Thyroid gland (tissue), 4 donors: ENCODE data around the gene SLC17A7. TPM values are rescaled to one million over a fixed set of nuclear protein-coding genes. Genes with fewer than 3 reads are reported as not detected.

Experiments
- DNase-seq, 2 donors: peaks; one replicate each; pipeline ENCODE4 v3.0.0-alpha.2; 2019
- H3K27ac ChIP-seq, 3 donors: fragments of 200-600 bp; sonication (generic); 1 replicate in 2 of 3; 2 replicates in 1 of 3; pipeline ENCODE4 v1.5.1; 2016 to 2019; ENCODE audit warnings: mild to moderate bottlenecking in 1 of 3, moderate library complexity in 1 of 3
- H3K27me3 ChIP-seq: fragments of 200-600 bp; sonication (generic); one replicate; pipeline ENCODE4 v1.5.1; 2019
- H3K36me3 ChIP-seq, 2 donors: fragments of 200-600 bp; sonication (generic); one replicate each; pipeline ENCODE4 v1.5.1; 2016 to 2019
- H3K4me1 ChIP-seq, 2 donors: fragments of 200-600 bp; sonication (generic); one replicate each; pipeline ENCODE4 v1.5.1; 2017 to 2019
- H3K4me3 ChIP-seq, 3 donors: fragments of 200-600 bp; sonication (generic); replicated peaks in 1 of 3; 1 replicate in 2 of 3; 2 replicates in 1 of 3; pipeline ENCODE4 v1.5.1; 2016; ENCODE audit warnings: mild to moderate bottlenecking in 1 of 3
- H3K9me3 ChIP-seq: fragments of 200-600 bp; sonication (generic); one replicate; pipeline ENCODE4 v1.5.1; 2017
- CTCF ChIP-seq, 6 experiments: fragments of 200-600 bp in 3 of 6; fragments of 450-650 bp in 3 of 6; sonication (generic) in 3 of 6; IDR thresholded peaks; one replicate each; pipeline ENCODE4 v1.5.1; 2016 to 2019; ENCODE audit warnings: antibody characterized with exemption in 6 of 6, mild to moderate bottlenecking in 2 of 6, inconsistent platforms in 1 of 6, moderate library complexity in 1 of 6
- POLR2A ChIP-seq, 2 donors: fragments of 450-650 bp; IDR thresholded peaks; one replicate each; pipeline ENCODE4 v1.6.1; 2017; ENCODE audit warnings: antibody characterized with exemption in 2 of 2, mild to moderate bottlenecking in 2 of 2, moderate library complexity in 1 of 2
- WGBS, 2 donors: methylation state at CpG; one replicate each; pipeline ENCODE4 v1.1.5; 2017; 5-methylcytosine and 5-hydroxymethylcytosine counted together
- intact Hi-C: fragments of 100-400 bp; cut with DNase I; formaldehyde crosslinking; loops from one replicate; pipeline ENCODE4 v1.15.1; 2023
- total RNA-seq, 4 donors: library from RNA; depleted of rRNA; stranded (reverse); fragments of >200 nt; gene quantifications; one replicate each; pipeline ENCODE4 v1.2.3, GENCODE V29; 2016

The SLC17A7 gene
- total RNA-seq, 4 donors from 2014 or later, result 0.73 to 1.5 (median 1.3) TPM

GRCh38 chr19:49396738-49397505 lies 44.4 kb downstream of the SLC17A7 start:
- TF ChIP-seq POLR2A (IDR thresholded peaks at IDR 0.05) (no peak), CTCF (IDR thresholded peaks at IDR 0.05) (no peak)
- no peak overlapping the region for H3K27ac ChIP-seq
- intact Hi-C loops, result no loop called here
- WGBS, 2 donors, result 75 to 79% methylated on average over 8 of the region's 8 CpGs
- no peaks in the 10 kb centered on the region for H3K36me3 ChIP-seq
- no peak for DNase-seq
- H3K27me3 ChIP-seq, result no peaks in the 10 kb centered on the region
- no peak overlapping the region for H3K4me3 ChIP-seq
- H3K9me3 ChIP-seq, result no peaks in the 10 kb centered on the region
- H3K4me1 ChIP-seq, result peaks cover 0 to 5% of the 10 kb centered on the region in 2 donors

- 78 to 79% methylated on average over 15 of the region's 15 CpGs for WGBS, 2 donors
- no peaks in the 10 kb centered on the region for H3K27me3 ChIP-seq
- no peak for DNase-seq
Observed at GRCh38 chr19:49395581-49396407, 45.5 kb downstream of the SLC17A7 start.

GRCh38 chr19:49393881-49394280 lies 47.4 kb downstream of the SLC17A7 start:
- Histone ChIP-seq H3K36me3 (no peaks in the 10 kb centered on the region), H3K27me3 (no peaks in the 10 kb centered on the region), H3K4me1 (peaks cover 0 to 5% of the 10 kb centered on the region in 2 donors), H3K4me3 (no peak overlapping the region), H3K27ac (no peak overlapping the region), H3K9me3 (no peaks in the 10 kb centered on the region)
- DNase-seq, result no peak
- no peak for TF ChIP-seq POLR2A (IDR thresholded peaks at IDR 0.05)
- TF ChIP-seq CTCF (IDR thresholded peaks at IDR 0.05), result no peak
- WGBS, 2 donors, result 48 to 66% methylated on average over 5 of the region's 5 CpGs
- intact Hi-C loops, result loop anchor here (2.0 to 5.0 kb wide), 2 partner anchors 49 to 153 kb away; no protein-coding TSS in a partner anchor

More at GRCh38 chr19:49395581-49396407, 45.5 kb downstream of the SLC17A7 start:
- Histone ChIP-seq H3K4me1 (peaks cover 0 to 5% of the 10 kb centered on the region in 2 donors), H3K27ac (no peak overlapping the region), H3K4me3 (no peak overlapping the region), H3K36me3 (no peaks in the 10 kb centered on the region), H3K9me3 (no peaks in the 10 kb centered on the region)
- TF ChIP-seq CTCF (IDR thresholded peaks at IDR 0.05) (no peak), POLR2A (IDR thresholded peaks at IDR 0.05) (no peak)
- intact Hi-C loops, result no loop called here

- intact Hi-C loops, result loop anchor here (2.0 to 5.0 kb wide), 2 partner anchors 51 to 156 kb away; no protein-coding TSS in a partner anchor
- Histone ChIP-seq H3K36me3 (no peaks in the 10 kb centered on the region), H3K27me3 (no peaks in the 10 kb centered on the region), H3K4me3 (no peak overlapping the region), H3K9me3 (no peaks in the 10 kb centered on the region), H3K27ac (no peak overlapping the region), H3K4me1 (no peaks in the 10 kb centered on the region)
- peak; percentile 74 to 86 for DNase-seq
- peak; percentile 39 to 94 (median 82) for TF ChIP-seq CTCF (IDR thresholded peaks at IDR 0.05)
- TF ChIP-seq POLR2A (IDR thresholded peaks at IDR 0.05), result no peak
- WGBS, 2 donors, result 24 to 26% methylated on average over 14 of the region's 14 CpGs
Observed at GRCh38 chr19:49391581-49392399, 49.5 kb downstream of the SLC17A7 start.
